Measurements from ENCODE around the gene FOS. TPM values are rescaled to one million over a fixed set of nuclear protein-coding genes. Genes with fewer than 3 reads are reported as not detected.

FOS gene
- total and polyA plus RNA-seq, 2 donors (not counting 1 experiment from before 2014, with no cell fraction given) = 103 to 4,077 TPM

DNA sequence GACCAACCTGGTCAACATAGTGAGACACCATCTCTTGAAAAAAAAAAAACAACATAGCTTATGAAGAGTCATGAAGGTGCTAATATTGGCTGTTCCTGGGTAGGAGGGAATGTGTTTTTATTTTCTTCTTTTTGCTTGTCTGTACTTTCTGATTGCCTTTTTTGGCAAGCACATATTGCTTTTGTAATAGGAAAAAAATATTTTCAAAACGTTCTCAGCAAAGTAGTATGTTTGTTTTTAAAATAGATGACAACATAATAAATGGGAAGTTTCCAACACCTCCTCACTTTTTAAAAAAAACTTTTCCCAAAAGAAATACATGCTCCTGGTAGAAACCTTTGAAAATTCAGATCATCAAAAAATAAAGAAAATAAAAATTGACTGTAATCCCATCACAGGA lies 20.9 kb downstream of the FOS start:
- DNase-seq (no peak), ATAC-seq (ENCODE audit: low read depth) (no peak)
- WGBS (ENCODE audit: insufficient coverage) = no CpG with 5 or more reads among the region's 1 CpG
- H3K4me1 ChIP-seq (ENCODE audit: control insufficient read depth in 2 of 2, insufficient read depth in 2 of 2, low read length in 2 of 2) = peaks cover 17 to 29% of the 10 kb centered on the region in 2 donors
- Mint-ChIP-seq H3K4me3 (no peak overlapping the region), H3K4me1 (peaks cover 37% of the 10 kb centered on the region), H3K27me3 (no peaks in the 10 kb centered on the region), H3K9me3 (ENCODE audit: insufficient read depth) (no peaks in the 10 kb centered on the region), H3K27ac (no peak overlapping the region)
- no peaks in the 10 kb centered on the region for H4K20me1 ChIP-seq (ENCODE audit: control insufficient read depth, insufficient read depth, low read length, poor library complexity, severe bottlenecking)
- no peaks in the 10 kb centered on the region for H3K36me3 ChIP-seq (replicated peaks in 1 of 2; ENCODE audit: control extremely low read depth in 1 of 2, control insufficient read depth in 1 of 2, extremely low read depth in 1 of 2, insufficient read depth in 2 of 2, low read length in 1 of 2)
- CTCF ChIA-PET = interaction anchor here (0.5 to 16.5 kb wide), 8 partner anchors 8 to 439 kb away, joined by 3 to 321 read pairs (median 4); partner anchors contain the start of gene NEK9
- no peak overlapping the region for H3K27ac ChIP-seq (ENCODE audit: low read length in 2 of 2)
- intact Hi-C loops (cut with micrococcal nuclease) = no loop called here
- no peaks in the 10 kb centered on the region for H3K9me3 ChIP-seq (ENCODE audit: control extremely low read depth in 1 of 3, control insufficient read depth in 2 of 3, insufficient read depth in 1 of 3, low read length in 2 of 3)
- no peak overlapping the region for H3K9ac ChIP-seq (ENCODE audit: low read length)
- POLR2A ChIA-PET = interaction anchor here (1.0 kb wide), 1 partner anchor 162 kb away, joined by 6 read pairs; no protein-coding TSS in a partner anchor
- H3K79me2 ChIP-seq (ENCODE audit: control insufficient read depth, insufficient read depth, low read length) = no peaks in the 10 kb centered on the region
- H3K4me3 ChIP-seq (ENCODE audit: control extremely low read depth in 1 of 5, extremely low read depth in 1 of 5, insufficient read depth in 1 of 5, low read depth in 2 of 5, low read length in 4 of 5) = no peak overlapping the region
- no peaks in the 10 kb centered on the region for H3K27me3 ChIP-seq (replicated peaks in 1 of 4; ENCODE audit: control extremely low read depth in 1 of 4, control insufficient read depth in 3 of 4, insufficient read depth in 4 of 4, low read length in 3 of 4)
- no peak overlapping the region for H2AFZ ChIP-seq (ENCODE audit: insufficient read depth, low read depth, low read length, poor library complexity, severe bottlenecking)
- TF ChIP-seq, protein P1, sequence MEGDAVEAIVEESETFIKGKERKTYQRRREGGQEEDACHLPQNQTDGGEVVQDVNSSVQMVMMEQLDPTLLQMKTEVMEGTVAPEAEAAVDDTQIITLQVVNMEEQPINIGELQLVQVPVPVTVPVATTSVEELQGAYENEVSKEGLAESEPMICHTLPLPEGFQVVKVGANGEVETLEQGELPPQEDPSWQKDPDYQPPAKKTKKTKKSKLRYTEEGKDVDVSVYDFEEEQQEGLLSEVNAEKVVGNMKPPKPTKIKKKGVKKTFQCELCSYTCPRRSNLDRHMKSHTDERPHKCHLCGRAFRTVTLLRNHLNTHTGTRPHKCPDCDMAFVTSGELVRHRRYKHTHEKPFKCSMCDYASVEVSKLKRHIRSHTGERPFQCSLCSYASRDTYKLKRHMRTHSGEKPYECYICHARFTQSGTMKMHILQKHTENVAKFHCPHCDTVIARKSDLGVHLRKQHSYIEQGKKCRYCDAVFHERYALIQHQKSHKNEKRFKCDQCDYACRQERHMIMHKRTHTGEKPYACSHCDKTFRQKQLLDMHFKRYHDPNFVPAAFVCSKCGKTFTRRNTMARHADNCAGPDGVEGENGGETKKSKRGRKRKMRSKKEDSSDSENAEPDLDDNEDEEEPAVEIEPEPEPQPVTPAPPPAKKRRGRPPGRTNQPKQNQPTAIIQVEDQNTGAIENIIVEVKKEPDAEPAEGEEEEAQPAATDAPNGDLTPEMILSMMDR (IDR thresholded peaks at IDR 0.05) = no peak
- no peak for TF ChIP-seq EZH2 (IDR thresholded peaks at IDR 0.05; ENCODE audit: borderline replicate concordance, insufficient read depth, low read depth, low read length, poor library complexity, severe bottlenecking)
- no peak overlapping the region for H3K4me2 ChIP-seq (replicated peaks; ENCODE audit: low read depth, low read length, poor library complexity, severe bottlenecking)

DNA sequence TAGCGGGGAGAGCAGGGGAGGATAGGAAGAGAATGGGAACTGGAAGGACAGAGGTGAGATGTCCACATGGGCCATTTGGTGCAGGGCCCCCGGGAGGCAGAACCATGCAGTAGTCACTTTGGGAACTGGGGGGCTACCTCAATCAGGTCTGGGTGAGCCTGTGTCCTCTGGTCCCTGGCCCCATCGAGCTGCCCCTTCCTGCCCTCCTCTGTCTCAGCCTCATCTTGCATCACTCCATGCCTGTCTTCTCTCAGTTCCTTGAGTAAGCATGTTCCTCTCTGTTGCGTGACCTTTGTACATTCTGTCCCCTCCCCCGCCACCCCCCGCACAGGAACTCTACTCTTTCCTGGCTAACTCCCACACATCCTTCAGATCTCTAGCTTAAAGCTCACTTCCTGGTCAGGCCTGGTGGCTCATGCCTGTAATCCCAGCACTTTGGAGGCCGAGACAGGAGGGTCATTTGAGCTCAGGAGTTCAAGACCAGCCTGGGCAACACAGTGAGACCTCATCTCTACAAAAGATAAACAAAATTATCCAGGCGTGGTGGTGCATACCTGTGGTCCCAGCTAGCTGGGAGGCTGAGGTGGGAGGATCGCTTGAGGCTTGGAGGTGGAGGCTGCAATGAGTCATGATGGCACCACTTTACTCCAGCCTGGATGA lies 23.2 kb downstream of the FOS start:
- TF ChIP-seq, protein P1 (IDR thresholded peaks at IDR 0.05) = no peak
- TF ChIP-seq EZH2 (IDR thresholded peaks at IDR 0.05; ENCODE audit: borderline replicate concordance, insufficient read depth, low read depth, low read length, poor library complexity, severe bottlenecking) = no peak
- no peaks in the 10 kb centered on the region for H3K9me3 Mint-ChIP-seq (ENCODE audit: insufficient read depth)
- no peak overlapping the region for H3K27ac Mint-ChIP-seq
- Histone ChIP-seq H3K4me3 (ENCODE audit: control extremely low read depth in 1 of 5, extremely low read depth in 1 of 5, insufficient read depth in 1 of 5, low read depth in 2 of 5, low read length in 4 of 5) (no peak overlapping the region), H3K27ac (ENCODE audit: low read length in 2 of 2) (no peak overlapping the region), H3K9ac (ENCODE audit: low read length) (no peak overlapping the region), H3K4me2 (replicated peaks; ENCODE audit: low read depth, low read length, poor library complexity, severe bottlenecking) (no peak overlapping the region), H3K36me3 (replicated peaks in 1 of 2; ENCODE audit: control extremely low read depth in 1 of 2, control insufficient read depth in 1 of 2, extremely low read depth in 1 of 2, insufficient read depth in 2 of 2, low read length in 1 of 2) (no peaks in the 10 kb centered on the region), H2AFZ (ENCODE audit: insufficient read depth, low read depth, low read length, poor library complexity, severe bottlenecking) (no peak overlapping the region), H3K27me3 (replicated peaks in 1 of 4; ENCODE audit: control extremely low read depth in 1 of 4, control insufficient read depth in 3 of 4, insufficient read depth in 4 of 4, low read length in 3 of 4) (no peaks in the 10 kb centered on the region), H3K9me3 (ENCODE audit: control extremely low read depth in 1 of 3, control insufficient read depth in 2 of 3, insufficient read depth in 1 of 3, low read length in 2 of 3) (no peaks in the 10 kb centered on the region), H3K4me1 (ENCODE audit: control insufficient read depth in 2 of 2, insufficient read depth in 2 of 2, low read length in 2 of 2) (peaks cover 0 to 11% of the 10 kb centered on the region in 2 donors), H3K79me2 (ENCODE audit: control insufficient read depth, insufficient read depth, low read length) (no peaks in the 10 kb centered on the region), H4K20me1 (ENCODE audit: control insufficient read depth, insufficient read depth, low read length, poor library complexity, severe bottlenecking) (no peaks in the 10 kb centered on the region)
- ChIA-PET CTCF (interaction anchor here (0.7 to 16.5 kb wide), 19 partner anchors 18 to 440 kb away, joined by 3 to 321 read pairs (median 4); partner anchors contain the start of genes BATF and NEK9), POLR2A (interaction anchor here (0.7 kb wide), 1 partner anchor 54 kb away, joined by 3 read pairs; no protein-coding TSS in a partner anchor)
- 32% methylated on average over 6 of the region's 9 CpGs for WGBS (ENCODE audit: insufficient coverage)
- intact Hi-C loops (cut with micrococcal nuclease) = loop anchor here (10.0 kb wide), 1 partner anchor 357 kb away; no protein-coding TSS in a partner anchor
- no peaks in the 10 kb centered on the region for H3K27me3 Mint-ChIP-seq
- peak; percentile 34 for ATAC-seq (ENCODE audit: low read depth)
- H3K4me3 Mint-ChIP-seq = no peak overlapping the region
- H3K4me1 Mint-ChIP-seq = peaks cover 18% of the 10 kb centered on the region
- no peak for DNase-seq
